ENCODE measurements around the gene RMI2. TPM values are rescaled to one million over a fixed set of nuclear protein-coding genes. Genes with fewer than 3 reads are reported as not detected.

RMI2 gene
- total and polyA plus RNA-seq, 9 of the 15 experiments (the other 6 are each of a cell fraction or from before 2014, with no cell fraction given), result 8.0 to 43.4 (median 32.5) TPM

DNA sequence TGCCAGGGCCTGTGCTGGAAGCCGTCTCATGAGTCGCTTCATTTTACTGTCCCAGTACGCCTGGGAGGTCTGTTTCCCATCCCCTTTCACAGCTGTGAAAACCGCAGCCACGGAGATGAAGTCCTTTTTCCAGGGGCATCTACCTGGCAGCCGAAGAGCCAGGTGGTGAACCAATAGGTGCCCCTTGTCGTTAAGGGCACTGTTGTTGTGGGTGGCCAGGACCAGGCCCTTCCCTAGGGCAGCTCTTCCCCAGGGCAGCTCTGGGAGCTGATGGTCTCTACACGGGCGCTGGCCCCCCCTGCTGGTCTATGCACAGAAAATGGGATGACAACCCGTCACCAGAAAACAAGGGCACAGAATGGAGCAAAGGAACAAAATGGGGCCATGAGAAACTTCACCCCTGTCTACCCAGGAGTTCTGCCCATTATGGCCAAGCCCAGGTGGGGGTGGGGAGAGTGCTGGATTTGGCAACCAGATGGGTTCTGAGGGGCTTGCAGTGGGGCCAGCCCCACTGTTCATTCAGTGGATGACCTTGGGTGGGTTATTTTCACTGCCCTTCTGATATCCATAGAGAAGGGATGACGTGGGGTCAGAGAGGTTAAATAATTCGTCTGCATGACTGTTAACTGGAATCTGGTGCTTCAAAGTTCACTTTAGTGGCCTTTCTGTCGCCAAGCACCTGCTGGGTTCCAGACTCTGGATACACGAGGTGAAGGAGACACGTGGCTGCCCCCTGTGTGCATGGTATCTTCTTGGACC lies 11.5 kb downstream of the RMI2 start (continued):
- TF ChIP-seq, protein P1, sequence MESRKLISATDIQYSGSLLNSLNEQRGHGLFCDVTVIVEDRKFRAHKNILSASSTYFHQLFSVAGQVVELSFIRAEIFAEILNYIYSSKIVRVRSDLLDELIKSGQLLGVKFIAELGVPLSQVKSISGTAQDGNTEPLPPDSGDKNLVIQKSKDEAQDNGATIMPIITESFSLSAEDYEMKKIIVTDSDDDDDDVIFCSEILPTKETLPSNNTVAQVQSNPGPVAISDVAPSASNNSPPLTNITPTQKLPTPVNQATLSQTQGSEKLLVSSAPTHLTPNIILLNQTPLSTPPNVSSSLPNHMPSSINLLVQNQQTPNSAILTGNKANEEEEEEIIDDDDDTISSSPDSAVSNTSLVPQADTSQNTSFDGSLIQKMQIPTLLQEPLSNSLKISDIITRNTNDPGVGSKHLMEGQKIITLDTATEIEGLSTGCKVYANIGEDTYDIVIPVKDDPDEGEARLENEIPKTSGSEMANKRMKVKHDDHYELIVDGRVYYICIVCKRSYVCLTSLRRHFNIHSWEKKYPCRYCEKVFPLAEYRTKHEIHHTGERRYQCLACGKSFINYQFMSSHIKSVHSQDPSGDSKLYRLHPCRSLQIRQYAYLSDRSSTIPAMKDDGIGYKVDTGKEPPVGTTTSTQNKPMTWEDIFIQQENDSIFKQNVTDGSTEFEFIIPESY (CRISPR knock-in tag; IDR thresholded peaks at IDR 0.05), result 0 out of 2 replicates have a peak, but pooled peaks have one; percentile 51
- TF ChIP-seq TBL1XR1 (IDR thresholded peaks at IDR 0.05; ENCODE audit: low read length in 2 of 2) (0 out of 4 replicates have a peak, but pooled peaks of 1 of the 2 experiments have one; percentile 12), RBM14 (IDR thresholded peaks at IDR 0.05; ENCODE audit: borderline replicate concordance, insufficient read depth, low read depth, low read length) (no peak), KLF16 (IDR thresholded peaks at IDR 0.05) (0 out of 2 replicates have a peak, but pooled peaks have one; percentile 37), ZKSCAN1 (IDR thresholded peaks at IDR 0.05; ENCODE audit: low read depth, low read length) (no peak), BDP1 (IDR thresholded peaks at IDR 0.05; ENCODE audit: insufficient read depth, insufficient read length) (no peak), SRSF9 (IDR thresholded peaks at IDR 0.05; ENCODE audit: borderline replicate concordance, low read depth, low read length) (no peak), XRCC5 (IDR thresholded peaks at IDR 0.05; ENCODE audit: low read depth, low read length) (peak; percentile 70), GABPB1 (CRISPR knock-in tag; IDR thresholded peaks at IDR 0.05) (no peak), YY1 (IDR thresholded peaks at IDR 0.05; ENCODE audit: borderline replicate concordance in 1 of 3, control insufficient read depth in 1 of 3, extremely low read depth in 1 of 3, insufficient read depth in 3 of 3, insufficient read length in 1 of 3, insufficient replicate concordance in 2 of 3, low read depth in 1 of 3, low read length in 2 of 3) (peak in 1 of 3 experiments; percentile 58), CREB1 (IDR thresholded peaks at IDR 0.05) (no peak), CREB1 (CRISPR knock-in tag; IDR thresholded peaks at IDR 0.05) (no peak), SETDB1 (IDR thresholded peaks at IDR 0.05; ENCODE audit: low read length) (no peak), FOXM1 (IDR thresholded peaks at IDR 0.05; ENCODE audit: low read depth) (no peak), FOXM1 (CRISPR knock-in tag; IDR thresholded peaks at IDR 0.05; ENCODE audit: low read depth) (no peak), NCOA2 (IDR thresholded peaks at IDR 0.05; ENCODE audit: partially characterized antibody in 2 of 2) (no peak)
- TF ChIP-seq, protein P2, sequence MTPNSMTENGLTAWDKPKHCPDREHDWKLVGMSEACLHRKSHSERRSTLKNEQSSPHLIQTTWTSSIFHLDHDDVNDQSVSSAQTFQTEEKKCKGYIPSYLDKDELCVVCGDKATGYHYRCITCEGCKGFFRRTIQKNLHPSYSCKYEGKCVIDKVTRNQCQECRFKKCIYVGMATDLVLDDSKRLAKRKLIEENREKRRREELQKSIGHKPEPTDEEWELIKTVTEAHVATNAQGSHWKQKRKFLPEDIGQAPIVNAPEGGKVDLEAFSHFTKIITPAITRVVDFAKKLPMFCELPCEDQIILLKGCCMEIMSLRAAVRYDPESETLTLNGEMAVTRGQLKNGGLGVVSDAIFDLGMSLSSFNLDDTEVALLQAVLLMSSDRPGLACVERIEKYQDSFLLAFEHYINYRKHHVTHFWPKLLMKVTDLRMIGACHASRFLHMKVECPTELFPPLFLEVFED (CRISPR knock-in tag; conservative IDR thresholded peaks at IDR 0.05), result no peak
- TF ChIP-seq, protein P3, sequence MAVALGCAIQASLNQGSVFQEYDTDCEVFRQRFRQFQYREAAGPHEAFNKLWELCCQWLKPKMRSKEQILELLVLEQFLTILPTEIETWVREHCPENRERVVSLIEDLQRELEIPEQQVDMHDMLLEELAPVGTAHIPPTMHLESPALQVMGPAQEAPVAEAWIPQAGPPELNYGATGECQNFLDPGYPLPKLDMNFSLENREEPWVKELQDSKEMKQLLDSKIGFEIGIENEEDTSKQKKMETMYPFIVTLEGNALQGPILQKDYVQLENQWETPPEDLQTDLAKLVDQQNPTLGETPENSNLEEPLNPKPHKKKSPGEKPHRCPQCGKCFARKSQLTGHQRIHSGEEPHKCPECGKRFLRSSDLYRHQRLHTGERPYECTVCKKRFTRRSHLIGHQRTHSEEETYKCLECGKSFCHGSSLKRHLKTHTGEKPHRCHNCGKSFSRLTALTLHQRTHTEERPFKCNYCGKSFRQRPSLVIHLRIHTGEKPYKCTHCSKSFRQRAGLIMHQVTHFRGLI (CRISPR knock-in tag; IDR thresholded peaks at IDR 0.05), result no peak
- TF ChIP-seq, protein P4, sequence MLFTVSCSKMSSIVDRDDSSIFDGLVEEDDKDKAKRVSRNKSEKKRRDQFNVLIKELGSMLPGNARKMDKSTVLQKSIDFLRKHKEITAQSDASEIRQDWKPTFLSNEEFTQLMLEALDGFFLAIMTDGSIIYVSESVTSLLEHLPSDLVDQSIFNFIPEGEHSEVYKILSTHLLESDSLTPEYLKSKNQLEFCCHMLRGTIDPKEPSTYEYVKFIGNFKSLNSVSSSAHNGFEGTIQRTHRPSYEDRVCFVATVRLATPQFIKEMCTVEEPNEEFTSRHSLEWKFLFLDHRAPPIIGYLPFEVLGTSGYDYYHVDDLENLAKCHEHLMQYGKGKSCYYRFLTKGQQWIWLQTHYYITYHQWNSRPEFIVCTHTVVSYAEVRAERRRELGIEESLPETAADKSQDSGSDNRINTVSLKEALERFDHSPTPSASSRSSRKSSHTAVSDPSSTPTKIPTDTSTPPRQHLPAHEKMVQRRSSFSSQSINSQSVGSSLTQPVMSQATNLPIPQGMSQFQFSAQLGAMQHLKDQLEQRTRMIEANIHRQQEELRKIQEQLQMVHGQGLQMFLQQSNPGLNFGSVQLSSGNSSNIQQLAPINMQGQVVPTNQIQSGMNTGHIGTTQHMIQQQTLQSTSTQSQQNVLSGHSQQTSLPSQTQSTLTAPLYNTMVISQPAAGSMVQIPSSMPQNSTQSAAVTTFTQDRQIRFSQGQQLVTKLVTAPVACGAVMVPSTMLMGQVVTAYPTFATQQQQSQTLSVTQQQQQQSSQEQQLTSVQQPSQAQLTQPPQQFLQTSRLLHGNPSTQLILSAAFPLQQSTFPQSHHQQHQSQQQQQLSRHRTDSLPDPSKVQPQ (CRISPR knock-in tag; IDR thresholded peaks at IDR 0.05; ENCODE audit: borderline replicate concordance), result no peak
